CD4-positive, alpha-beta T cell treated with Interleukin-6 at 100 ng/mL for 8 hours (primary cell): ENCODE measurements around the gene RPTOR.

ENCODE experiments used
- DNase-seq: peaks from one replicate; pipeline ENCODE4 v3.0.0-alpha.2; 2020; ENCODE audit warnings: mixed read lengths, low spot score

The RPTOR gene

DNA sequence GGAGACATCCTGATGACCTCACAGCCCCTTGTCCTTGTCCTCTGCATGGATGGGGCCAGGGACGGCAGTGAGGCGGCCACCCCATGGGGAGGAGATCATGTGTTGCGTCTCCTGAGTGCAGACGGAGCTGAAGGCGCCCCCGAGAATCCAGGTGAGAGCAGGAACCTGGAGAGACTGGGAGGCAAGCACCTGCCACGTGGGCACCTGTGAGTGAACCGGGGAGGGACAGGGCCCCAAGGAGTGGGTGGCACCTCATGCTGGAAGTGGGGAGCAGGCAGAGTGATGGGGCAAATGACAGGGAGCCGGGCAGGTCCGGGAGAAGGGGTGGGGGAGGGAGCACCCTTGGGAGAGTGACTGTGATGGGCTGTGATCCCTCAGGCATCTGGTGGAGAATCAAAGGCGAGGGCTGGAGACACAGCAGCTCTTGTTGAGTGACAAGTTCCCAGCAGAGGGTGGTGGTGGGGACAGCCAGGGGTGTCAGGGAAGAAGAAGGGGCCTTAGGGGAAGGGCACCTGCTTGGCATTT, 272.7 kb downstream of the RPTOR start:
- DNase-seq: no peak

DNA sequence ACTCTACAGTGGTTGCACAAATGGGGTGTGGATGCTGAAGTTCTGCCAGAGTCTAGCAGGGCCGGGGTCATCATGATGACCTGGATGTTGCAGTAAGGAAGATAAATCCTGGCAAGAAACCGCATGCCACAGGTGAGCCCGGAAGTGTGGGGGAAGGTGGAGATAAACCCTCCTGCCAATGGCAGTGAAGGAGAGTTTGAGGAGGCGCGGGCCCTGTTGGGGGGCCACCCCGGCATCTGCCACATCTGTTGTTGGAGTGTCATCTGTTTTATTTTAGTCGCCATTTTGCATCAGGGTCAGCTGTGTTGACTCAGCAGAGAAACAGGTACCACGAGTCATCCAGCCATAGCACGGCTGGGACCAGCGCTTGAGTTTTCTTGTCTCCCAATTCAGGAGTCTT, 273.2 kb downstream of the RPTOR start:
- DNase-seq: no peak

DNA sequence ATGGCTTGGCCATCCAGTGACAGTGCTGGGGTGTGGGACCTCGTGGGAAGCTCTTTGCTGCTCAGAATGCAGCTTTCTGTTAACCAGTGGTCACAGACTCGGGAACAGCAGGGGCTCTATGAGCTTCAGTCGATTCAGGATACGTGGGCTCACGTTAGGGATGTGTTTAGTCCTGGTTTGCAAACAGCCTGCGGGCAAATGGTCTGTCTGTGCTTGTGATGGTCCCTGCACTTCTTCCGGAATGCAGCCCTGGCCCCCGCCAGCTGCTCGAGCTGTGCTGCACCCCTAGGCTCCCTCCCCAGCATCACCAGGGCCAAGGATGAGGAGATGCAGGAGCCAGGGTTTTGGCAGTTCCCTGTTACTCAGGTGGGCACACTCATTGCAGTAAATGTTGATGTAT, 274.2 kb downstream of the RPTOR start:
- no peak for DNase-seq

DNA sequence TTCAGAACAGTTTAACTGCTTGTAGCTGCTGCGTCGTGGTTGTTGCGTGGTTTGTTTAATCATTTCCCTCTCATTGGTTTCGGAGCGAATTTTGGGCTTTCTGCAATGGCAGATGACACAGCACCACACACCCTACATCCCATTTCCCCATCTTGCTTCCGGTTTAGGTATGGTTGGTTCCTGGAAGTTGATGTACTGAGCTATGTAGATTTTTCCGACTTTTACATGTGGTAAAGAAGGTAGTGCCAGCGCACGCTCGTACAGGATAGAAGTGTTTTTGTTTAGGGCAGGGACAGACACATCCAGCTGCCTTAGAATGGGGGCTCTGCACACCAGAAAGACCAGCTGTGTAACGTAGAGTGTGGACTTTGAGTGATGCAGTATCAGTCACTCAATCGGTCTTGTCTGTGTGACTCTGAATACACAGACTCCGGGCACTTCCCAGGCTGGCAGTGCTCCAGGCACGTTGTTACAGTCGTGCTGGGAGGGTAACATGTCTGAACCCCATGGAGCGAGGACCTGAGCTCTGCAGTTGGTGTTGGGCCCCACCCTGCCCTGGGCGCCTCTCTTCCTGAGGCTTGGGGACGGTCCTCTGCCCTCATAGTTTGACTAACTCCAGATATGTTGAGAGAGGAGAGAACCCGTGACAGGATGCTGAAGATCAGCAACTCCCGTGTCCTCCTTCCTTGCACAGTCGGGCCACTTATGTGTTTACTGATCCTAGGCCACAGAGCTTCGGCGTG, 275.0 kb downstream of the RPTOR start:
- peak; percentile 20 for DNase-seq

DNA sequence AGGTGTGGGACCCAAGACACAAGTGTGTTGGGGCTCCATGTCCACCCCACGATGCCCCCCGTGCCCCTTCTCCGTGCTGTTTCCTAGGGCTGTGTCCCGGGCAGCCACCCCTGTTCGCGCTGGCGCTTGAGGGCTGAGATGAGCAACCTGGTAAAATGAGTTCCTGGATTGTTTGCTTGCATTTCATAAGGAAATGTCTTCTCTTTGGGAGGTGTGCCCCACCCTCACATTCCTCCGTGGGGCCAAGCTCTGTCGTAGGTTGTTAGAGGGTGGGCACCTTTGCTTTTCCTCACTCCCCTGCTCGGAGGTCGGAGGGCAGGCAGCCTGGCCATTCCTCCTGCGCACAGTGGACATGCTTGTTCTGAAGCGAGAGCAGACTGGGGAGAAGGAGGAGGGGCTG, 275.7 kb downstream of the RPTOR start:
- no peak for DNase-seq

DNA sequence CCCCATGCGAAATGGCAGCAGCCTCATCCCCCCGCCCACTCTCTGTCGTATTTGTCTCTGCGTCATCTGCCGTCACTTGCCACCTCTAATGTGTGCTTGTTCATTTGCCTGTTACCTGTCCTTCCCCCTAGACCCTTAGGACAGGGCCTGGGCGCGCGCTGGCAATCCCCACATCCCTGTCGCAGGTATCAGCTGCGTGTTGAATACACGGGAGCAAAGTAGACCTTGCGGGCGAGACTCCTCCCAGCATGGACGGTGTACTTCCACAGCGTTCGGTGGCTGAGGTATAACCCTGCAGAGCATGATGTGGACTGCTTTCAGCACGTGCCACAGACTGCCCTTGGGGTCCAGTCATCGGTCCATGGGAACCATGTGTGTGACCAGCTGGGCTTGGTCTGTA, 276.9 kb downstream of the RPTOR start:
- DNase-seq: no peak

DNA sequence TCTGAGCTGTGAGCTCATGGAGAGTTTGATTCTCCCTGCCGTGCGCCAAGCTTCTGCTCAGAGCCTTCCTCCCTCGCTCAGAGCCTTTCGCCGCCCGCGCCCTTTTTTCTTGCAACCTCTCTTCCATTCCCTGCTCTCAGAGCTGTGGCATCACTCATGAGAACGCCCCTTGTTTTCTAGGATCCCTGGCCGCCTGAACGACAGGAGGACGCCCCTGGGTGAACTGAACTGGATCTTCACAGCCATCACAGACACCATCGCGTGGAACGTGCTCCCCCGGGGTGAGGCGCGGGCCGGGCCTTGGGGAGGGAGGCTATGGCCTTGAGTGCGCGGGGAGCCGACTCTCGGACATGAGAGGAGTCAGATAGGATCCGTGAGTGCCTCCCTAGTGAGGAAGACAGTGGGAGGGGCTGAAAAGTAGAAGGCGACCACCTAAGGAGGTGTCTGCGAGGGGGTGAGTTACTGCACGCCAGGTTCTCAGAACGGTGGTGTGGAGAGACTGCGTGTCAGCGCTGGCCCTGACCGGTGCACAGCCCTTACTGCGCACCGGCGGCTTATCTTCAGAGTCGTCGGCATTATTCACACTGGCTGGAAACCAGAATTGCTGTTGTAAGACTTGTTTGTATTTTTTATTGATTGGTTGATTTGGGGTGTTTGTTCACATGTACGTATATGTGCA, 277.5 kb downstream of the RPTOR start:
- DNase-seq: no peak

DNA sequence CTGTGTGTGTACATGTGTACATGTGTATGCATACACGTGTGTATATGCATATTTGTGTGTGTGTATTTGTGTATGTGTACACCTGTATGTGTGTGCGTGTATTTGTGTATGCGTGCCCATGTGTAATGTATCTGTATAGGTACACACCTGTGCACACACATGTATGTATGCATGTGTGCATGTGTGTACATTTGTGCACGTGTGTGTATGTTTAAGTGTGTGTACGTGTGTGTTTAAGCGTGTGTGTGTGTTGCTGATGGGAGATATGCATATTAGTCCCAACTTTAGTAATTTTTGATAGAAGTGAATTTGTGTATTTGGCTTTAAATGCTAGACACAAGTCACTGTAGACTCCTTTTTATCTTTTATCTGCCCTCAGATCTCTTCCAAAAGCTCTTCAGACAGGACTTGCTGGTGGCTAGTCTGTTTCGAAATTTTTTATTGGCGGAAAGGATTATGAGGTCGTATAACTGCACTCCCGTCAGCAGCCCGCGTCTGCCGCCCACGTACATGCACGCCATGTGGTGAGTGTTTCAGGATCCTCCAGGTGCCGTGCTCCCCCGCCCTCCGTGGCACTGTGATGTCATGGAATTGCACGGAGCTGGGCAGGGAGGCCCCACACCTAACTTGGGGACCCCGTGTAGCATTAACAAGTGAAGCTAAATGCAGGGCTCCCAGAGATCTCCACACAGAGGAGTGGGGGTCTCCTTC, 278.2 kb downstream of the RPTOR start:
- no peak for DNase-seq

DNA sequence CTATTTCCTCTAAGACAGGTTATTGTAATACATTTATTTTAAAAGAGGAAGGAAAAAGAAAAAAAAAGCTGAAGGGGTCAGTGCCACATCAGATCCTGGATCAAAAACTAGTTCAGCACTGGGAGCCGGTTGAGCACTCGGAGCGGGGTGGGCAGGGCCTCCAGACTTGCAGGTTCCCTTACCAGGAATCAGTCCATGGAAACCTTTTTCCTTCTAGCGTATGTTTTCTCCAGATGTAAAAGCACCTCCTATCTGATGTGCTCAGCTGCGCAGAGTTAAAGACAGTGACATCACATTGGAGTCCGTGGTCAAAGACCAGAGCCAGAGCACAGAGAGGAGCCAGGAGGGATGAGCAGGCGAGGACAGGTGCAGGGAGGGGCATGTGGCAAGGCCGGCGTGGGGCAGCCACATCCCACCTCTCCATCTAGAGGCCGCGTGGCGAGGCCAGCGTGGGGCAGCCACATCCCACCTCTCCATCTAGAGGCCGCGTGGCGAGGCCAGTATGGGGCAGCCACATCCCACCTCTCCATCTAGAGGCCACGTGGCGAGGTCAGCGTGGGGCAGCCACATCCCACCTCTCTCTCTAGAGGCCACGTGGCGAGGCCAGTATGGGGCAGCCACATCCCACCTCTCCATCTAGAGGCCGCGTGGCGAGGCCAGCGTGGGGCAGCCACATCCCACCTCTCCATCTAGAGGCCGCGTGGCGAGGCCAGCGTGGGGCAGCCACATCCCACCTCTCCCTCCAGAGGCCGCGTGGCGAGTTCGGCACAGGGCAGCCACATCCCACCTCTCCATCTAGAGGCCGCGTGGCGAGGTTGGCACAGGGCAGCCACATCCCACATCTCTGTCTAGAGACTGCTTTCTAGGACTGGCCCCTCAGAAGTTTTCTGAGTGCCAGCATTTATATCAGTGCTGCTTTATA, 280.2 kb downstream of the RPTOR start:
- DNase-seq: no peak

DNA sequence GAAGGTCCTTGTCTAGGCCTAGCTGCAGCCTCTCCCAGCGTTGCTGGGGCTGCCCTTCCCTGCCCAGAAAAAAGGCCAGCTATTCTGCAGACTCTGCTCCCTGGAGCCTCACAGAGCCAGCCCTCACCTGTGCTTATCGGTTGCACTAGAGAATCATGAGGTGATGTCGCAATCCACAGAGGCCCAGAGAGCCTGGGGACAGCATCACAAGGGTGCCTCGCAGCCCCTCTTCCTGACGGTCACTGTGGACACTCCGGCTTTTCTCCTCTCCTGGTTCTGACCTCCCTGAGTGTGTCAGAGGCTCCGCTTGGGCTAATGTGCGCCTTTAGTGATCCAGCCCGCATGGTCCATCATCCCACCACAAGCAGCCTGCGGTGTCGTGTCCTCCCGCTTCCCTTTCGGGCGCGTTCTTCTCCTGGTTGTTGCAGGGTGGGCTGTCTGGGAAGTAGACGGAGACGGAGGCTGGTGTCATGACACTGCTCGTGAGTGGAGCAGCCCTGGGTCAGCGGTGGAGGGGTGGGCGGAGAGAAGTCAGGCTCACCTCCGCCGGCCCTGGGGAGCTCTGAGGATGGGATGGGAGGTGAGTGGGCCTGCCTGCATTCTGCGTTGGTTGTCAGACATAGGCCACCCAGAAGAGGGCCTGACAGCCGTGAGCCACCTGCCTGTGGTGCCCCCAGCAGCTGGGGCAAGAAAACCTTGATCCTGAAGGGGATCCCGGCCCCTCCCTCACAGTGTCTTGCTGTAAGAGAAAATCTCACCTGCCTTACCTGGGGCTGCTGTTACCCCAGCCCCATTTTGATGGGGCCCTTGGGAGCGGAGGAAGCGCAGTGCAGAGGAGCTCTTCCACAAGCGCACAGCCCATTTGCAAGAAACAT, 281.1 kb downstream of the RPTOR start:
- DNase-seq: no peak

DNA sequence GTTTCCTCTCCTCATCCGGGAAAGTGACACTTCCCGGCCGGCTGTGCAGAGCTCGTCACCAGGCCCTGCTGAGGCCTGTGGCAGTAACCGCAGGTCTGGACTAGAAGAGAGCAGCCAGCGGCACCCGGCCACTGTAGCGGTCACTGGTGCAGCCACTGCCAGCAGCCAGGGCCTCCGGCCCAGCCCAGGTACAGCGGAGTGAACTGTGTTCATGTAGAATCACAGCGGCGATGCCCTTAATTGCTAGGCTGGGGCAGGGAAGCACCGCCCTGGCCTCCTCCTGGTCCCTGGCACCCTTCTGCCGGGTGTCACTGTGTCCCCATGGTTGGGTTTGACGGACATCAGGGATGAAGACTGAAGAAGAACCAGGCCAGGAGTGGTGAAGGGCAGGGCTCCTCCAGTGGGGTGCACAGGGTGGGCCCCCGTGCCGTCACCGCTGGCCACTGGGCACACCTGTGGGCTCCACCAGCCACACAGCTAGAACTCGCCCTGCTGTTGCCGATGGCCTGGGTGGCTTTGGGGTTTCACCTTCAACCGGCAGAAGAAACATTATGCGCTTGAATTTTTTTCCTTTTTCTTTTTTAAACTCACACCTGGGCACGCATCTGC, 281.8 kb downstream of the RPTOR start:
- no peak for DNase-seq

DNA sequence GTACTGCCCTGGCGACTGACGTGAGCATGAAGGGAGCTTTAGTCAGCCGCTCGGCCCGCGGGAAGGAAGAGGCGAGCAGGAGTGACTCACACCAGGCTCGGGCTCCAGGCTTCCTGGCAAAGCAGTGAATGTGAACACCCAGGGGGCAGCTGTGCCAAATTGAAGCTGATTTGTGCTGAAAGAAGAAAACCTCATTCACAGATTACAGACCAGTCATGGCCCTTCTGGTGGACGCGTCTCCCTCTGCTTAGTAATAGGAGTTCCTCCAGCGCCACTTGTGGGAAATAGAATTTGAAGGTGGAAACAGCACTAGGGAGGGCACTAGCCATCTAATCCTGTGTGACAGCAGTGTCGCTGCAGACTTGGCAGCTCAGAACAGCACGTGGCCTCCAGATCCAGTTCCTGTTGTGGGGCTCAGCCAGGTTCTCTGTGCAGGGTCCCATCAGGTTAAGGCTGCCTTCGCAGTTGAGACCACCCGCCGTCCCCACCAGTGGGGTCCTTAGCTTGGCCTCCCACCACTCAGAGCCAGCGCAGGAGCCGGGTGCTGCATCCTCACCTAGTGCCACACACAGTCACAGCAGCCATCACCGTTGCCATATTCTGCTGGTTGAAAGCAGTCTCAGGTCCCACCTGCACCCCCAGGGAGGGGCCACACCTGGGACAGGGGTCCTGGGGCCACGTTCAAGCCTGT, 282.5 kb downstream of the RPTOR start:
- no peak for DNase-seq

DNA sequence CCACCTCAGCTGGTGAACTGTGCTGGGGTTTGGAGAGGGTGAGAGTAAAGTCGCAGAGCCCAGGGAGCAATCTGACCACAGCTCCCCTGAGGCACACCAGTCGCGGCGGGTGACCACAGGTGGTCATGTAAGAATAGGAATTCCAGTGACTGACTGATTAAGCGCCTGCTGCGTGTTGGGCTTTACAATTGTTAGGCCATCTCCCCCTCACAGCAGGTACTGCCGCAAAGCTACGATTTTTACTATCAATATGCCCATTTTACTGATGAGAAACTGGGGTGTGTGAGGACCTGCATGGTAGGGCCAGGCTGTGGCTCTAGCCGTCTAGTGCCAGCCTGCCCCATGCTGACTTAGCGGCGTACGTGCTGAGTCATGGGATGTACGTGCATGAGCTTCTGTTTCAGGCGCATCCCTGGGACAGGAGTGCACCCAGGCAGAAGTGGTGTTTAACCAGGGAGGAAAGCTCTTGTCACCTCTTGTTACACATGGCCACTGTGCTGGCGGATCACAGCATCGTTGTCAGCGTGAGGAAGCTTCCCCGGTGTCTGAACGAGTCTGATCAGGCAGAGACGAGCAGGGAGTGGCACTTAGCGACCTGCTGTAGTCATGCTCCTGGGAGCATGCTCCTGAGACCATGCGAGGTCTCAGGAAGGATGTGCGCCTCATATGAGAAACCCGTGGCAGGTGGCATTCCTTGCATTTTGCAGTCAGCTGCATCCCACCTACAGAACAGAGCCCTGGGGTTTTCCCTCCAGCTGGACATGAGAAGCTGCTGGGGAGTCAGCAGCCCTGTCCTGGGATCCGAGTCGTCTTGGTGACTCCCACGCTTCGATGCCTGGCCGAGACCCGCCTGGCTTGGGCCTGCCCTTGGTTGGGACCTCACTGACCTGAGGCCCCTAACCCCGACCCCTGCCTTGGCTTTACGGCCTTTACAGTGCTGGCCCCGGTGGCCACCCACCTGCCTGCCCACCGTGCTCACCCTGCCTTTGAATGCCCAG, 283.3 kb downstream of the RPTOR start:
- no peak for DNase-seq

DNA sequence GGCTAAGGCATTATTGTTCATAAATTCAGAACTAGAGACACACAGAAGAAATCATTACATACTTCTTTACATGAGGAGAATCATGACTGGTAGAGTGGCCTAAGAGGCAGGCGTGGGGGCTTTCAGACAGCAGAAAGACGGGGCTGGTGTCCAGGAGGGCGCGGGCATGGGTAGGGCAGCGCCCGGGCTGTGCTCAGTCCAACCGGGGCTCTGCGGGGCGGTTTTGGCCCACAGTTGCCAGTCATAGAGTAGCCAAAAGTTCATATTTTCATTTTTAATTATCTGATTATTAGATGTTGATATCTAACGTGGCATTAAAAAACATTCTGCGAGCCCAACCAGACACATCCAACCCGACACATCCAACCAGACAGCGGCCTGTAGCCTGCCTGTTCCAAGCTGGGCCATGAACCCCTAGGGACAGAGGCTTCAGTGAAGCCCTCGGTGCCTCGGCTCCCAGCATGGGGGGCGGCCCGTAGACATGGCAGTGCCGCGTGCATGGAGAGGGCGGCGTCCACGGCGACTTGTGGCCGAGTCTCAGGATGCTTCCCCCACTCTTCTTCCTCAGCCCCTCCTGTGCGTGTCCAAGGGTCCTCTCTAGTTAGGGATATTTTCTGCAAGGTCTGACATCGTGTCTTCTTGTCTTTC, 284.7 kb downstream of the RPTOR start:
- DNase-seq: no peak

DNA sequence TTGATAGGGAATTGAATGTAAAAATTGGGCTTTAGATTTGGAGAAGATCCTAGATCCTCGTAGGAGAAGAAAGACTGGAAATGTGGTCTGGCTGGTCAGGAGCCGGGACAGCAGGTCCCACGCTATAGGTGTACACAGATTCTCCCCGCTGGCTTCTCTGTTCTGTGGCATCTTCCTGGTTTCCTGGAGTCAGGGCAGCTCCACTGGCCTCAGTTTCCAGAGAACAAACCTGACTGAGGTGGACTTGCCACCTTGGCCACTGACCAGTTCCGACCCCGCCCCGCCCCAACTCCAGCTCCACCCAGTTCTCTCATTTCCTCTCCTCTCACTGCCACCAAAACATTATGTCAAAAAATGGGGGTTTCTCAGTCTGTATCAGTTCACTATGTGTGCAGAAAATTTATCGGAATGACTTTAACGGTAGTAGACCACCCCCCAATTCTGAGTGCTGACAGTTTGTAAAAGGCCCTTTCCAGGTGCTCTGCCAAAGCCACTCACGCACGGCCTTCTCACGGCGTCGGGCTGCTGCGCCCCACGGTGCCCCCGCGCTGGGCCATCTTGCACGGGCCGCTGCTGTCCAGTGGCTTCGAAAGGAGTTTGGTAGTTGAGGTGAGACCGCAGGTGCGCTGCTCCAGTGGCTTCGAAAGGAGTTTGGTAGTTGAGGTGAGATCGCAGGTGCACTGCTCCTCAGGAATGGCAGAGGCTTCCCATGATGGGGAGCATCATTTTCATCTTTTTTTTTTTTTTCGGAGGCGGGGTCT, 285.6 kb downstream of the RPTOR start:
- no peak for DNase-seq

DNA sequence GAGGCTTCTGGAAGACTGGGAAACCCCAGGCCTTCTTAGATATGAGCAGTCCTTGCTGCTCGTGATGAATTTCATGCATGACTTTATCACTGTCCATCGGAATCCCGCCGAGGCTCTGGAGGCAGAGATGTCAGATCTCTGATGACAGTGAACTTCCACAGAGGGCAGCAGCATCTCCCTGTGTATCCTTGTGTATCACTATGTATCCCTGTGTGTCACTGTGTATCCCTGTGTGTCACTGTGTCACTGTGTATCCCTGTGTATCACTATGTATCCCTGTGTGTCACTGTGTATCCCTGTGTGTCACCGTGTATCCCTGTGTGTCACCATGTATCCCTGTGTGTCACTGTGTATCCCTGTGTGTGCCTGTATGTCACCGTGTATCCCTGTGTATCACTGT, 286.9 kb downstream of the RPTOR start:
- no peak for DNase-seq

DNA sequence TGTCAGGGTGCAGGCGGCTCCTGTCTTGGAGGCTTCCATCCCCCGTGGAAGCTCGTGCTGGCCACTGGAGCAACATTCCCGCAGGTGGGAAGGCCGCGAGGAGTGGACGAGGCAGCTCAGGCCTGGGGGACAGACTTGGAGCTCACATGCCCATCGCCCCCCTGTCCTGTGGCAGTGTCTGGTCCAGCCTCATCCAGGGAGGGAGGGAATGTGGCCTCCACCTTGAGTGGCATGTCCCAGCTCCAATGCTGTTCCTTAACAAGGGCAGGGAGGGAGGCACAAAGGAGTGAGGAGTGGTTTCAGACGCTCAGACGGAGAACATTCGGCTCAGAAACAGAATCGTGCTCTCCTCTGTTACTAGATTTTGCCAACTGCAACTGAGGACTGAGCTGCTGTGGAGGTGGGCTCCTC, 287.6 kb downstream of the RPTOR start:
- no peak for DNase-seq
